Measurements from ENCODE around the gene LHPP.
A peak's percentile ranks its signal among the peaks of the same experiment; 100 is the strongest.

LHPP gene

DNA sequence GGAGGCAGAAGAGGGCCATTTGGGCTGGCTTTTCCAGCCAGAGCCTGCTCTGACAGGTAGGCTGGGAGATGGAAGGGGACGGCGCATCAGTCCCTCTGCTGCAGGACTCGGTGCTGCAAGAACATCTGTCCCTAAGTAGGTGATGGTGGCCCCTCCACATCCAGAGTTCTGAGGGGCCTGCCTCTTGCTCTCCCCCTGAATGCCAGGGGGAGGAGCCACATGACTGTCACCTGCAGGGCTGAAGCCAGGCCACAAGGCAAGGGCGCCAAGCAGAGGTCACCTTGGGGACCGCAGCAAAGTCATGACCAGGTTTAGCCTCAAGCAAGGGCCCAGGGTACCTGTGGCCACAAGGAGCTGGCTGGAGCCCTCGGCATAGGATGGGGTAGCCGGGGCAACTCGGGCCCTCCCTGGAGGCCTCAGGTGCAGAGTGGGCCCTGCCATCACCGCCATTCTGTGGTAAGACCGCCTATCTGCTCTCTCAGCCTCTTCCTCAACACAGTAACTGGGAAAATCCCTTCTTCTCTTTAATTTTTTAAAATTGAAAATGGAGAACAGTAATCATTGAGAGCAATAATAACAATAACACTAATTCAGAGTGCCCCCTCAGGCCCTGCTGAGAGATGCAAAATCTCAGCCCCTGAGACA is 183.3 kb downstream of the LHPP start:
- TF ChIP-seq, protein P1, sequence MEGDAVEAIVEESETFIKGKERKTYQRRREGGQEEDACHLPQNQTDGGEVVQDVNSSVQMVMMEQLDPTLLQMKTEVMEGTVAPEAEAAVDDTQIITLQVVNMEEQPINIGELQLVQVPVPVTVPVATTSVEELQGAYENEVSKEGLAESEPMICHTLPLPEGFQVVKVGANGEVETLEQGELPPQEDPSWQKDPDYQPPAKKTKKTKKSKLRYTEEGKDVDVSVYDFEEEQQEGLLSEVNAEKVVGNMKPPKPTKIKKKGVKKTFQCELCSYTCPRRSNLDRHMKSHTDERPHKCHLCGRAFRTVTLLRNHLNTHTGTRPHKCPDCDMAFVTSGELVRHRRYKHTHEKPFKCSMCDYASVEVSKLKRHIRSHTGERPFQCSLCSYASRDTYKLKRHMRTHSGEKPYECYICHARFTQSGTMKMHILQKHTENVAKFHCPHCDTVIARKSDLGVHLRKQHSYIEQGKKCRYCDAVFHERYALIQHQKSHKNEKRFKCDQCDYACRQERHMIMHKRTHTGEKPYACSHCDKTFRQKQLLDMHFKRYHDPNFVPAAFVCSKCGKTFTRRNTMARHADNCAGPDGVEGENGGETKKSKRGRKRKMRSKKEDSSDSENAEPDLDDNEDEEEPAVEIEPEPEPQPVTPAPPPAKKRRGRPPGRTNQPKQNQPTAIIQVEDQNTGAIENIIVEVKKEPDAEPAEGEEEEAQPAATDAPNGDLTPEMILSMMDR (conservative IDR thresholded peaks at IDR 0.05; ENCODE audit: low read depth): no peak
- POLR2A ChIA-PET (ENCODE audit: low non-redundant PET): no interaction called here
- DNase-seq (ENCODE audit: low spot score): no peak
- H3K27ac ChIP-seq: peak overlapping the region; percentile 98
- CTCF ChIA-PET: interaction anchor here (1.8 kb wide), 1 partner anchor 13 kb away, joined by 5 read pairs; no protein-coding TSS in a partner anchor

DNA sequence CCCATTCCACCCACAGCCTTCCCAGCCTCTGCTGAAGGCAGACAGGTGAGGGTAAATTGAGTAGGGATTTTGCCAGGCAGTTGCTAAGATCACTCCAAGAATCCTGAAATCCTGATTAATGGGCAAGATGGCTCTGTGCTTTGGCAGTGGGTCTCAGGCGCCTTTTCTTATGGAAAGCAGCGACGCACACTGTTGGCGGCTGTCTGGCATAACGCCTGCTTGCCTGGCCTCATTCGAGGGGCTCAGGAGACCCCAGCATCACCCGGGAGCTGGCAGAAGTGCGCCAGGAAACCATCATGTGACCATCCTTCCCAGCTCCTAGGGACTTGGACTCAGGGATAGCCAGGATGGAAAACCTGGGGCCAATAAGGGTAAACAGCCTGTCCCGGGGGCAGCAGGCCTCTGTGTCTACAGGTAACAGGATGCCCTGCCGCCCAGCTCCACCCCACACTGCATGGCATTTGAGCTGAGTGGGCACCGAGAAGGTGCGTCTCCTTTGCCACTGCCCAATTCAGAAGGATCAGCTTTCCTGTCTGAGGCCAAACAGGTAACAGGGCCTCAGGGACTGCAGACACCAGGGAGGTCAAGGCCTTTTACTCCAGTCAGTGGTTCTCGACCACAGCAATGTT is 184.0 kb downstream of the LHPP start:
- no peak for DNase-seq (ENCODE audit: low spot score)
- TF ChIP-seq, protein P1 (conservative IDR thresholded peaks at IDR 0.05; ENCODE audit: low read depth): no peak
- peak overlapping the region; percentile 98 for H3K27ac ChIP-seq
- ChIA-PET POLR2A (ENCODE audit: low non-redundant PET) (no interaction called here), CTCF (interaction anchor here (0.5 kb wide), 2 partner anchors 26 to 242 kb away, joined by 3 to 4 read pairs; no protein-coding TSS in a partner anchor)

DNA sequence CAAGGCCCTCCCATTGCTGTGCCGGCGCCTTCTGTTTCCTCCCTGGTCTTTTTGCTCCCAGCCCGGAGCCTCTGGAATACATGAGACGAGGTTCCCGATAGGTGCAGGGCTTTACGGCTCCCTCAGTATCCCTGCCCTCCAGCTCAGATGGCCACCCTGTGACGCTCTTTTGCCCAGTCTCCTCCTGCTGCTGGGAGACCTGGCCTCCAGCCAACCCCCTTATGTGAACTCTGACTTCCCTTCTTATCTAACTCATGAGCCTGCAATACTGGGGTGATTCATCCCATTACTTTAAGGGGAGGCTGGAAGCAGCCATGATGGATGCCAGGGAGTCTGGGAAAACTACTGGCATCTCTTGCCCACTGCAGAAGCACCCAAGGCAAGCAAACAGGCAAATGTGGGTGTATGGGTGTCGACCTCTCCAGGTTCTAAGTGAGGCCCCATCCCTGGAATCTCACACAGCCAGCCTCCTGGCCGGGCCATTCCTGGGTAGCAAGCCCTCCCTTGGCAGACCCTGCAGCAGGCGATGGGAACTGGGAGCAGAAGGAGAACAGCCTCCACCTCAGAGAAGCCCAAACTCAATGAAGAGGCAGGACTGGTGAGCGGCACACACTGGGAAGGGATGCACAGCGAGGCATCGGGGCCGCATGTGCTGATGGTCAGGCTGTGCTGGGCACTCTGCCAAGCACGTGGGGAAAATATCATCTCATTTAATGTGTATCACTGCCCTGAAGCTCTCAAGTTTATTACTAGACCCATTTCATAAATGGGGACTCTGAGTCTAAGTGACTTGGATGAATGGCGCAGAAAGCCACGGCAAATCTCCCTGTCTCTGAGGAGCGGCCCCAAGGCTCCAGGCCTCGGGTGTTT is 185.1 kb downstream of the LHPP start:
- ChIA-PET POLR2A (ENCODE audit: low non-redundant PET) (no interaction called here), CTCF (interaction anchor here (0.5 to 0.7 kb wide), 2 partner anchors 243 to 806 kb away, joined by 3 to 4 read pairs; no protein-coding TSS in a partner anchor)
- peak; percentile 48 for DNase-seq (ENCODE audit: low spot score)
- TF ChIP-seq, protein P1 (conservative IDR thresholded peaks at IDR 0.05; ENCODE audit: low read depth): no peak
- peak overlapping the region; percentile 98 for H3K27ac ChIP-seq

DNA sequence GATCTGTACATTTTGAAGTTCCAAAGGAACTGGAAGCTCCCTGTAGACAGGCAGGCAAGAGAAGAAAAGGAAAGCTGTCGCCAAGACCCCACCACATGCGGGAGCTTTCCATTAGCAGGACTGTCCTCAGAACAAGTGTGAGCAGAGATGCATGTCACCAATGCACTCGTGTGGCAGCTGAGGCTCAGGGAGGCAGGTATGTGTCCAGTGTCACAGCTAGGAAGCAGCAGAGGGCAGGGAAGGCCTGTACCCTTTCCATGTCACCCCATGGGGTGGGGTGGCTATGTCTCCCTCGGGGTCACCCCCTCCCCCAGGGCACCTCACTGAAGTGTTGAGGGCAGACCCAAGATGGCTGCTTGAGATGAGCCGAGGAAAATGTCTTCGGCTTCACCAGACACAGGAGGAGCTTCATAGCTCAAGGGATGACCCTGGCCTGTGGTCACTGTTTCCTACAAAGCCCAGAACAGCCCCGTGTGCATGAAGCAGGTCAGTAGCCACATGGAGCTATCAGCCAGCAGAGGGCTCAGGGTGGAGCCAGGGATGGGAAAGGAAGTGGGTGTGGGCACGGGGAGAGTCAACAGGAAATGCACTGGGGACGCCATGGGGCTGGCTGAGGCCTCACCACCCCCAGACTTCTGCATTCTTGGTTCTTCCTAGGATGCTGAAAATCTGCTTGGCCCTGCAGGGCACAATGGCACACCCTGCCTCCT is 186.0 kb downstream of the LHPP start:
- DNase-seq (ENCODE audit: low spot score): peak; percentile 56
- peak overlapping the region; percentile 98 for H3K27ac ChIP-seq
- TF ChIP-seq, protein P1 (conservative IDR thresholded peaks at IDR 0.05; ENCODE audit: low read depth): no peak
- CTCF ChIA-PET: interaction anchor here (0.6 to 2.3 kb wide), 10 partner anchors 15 to 996 kb away, joined by 3 to 6 read pairs (median 3); no protein-coding TSS in a partner anchor
- POLR2A ChIA-PET (ENCODE audit: low non-redundant PET): no interaction called here

DNA sequence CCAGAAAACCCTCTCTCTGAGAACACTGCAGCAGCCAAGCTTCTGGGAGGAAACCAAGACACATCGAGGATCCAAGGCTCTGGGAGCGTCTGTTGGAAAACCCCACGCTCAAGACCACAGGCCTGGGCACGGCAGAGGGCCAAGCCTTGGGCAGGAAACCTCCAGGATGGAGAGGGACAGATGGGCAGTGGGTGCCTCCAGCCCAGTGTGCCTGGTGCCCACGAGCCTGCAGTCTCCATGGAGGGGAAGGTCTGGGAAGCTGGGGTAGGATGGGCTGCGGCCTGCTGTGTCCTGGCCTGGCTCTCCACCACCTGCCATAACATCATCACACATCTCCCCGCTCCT is 186.5 kb downstream of the LHPP start:
- TF ChIP-seq, protein P1 (conservative IDR thresholded peaks at IDR 0.05; ENCODE audit: low read depth): no peak
- peak overlapping the region; percentile 98 for H3K27ac ChIP-seq
- DNase-seq (ENCODE audit: low spot score): no peak
- ChIA-PET POLR2A (ENCODE audit: low non-redundant PET) (no interaction called here), CTCF (interaction anchor here (0.6 to 2.3 kb wide), 8 partner anchors 16 to 996 kb away, joined by 3 to 6 read pairs (median 4); no protein-coding TSS in a partner anchor)

Data from RWPE1 (cell line).